ENCODE data around the gene FBN1.

The FBN1 gene

GRCh38 chr15:48388910-48389309 is 256.6 kb downstream of the FBN1 start:
- no peak for DNase-seq

GRCh38 chr15:48388016-48388851 is 257.3 kb downstream of the FBN1 start:
- no peak for DNase-seq

- no peak for DNase-seq
Measured at GRCh38 chr15:48385031-48385830, 260.3 kb downstream of the FBN1 start.

GRCh38 chr15:48384616-48385015 is 260.9 kb downstream of the FBN1 start:
- DNase-seq: no peak

GRCh38 chr15:48383031-48383430 is 262.5 kb downstream of the FBN1 start:
- no peak for DNase-seq

GRCh38 chr15:48381861-48382260 is 263.6 kb downstream of the FBN1 start:
- DNase-seq: no peak

GRCh38 chr15:48380198-48380597 is 265.3 kb downstream of the FBN1 start:
- DNase-seq: no peak

GRCh38 chr15:48375767-48376166 is 269.7 kb downstream of the FBN1 start:
- no peak for DNase-seq

GRCh38 chr15:48374472-48374871 is 271.0 kb downstream of the FBN1 start:
- no peak for DNase-seq

- no peak for DNase-seq
Measured at GRCh38 chr15:48373821-48374451, 271.6 kb downstream of the FBN1 start.

- DNase-seq: no peak
Measured at GRCh38 chr15:48371961-48372360, 273.5 kb downstream of the FBN1 start.

- DNase-seq: no peak
Measured at GRCh38 chr15:48371550-48371949, 274.0 kb downstream of the FBN1 start.

- DNase-seq: no peak
Measured at GRCh38 chr15:48370460-48370859, 275.0 kb downstream of the FBN1 start.

GRCh38 chr15:48367483-48367882 is 278.0 kb downstream of the FBN1 start:
- DNase-seq: no peak

GRCh38 chr15:48366584-48367312 is 278.8 kb downstream of the FBN1 start:
- DNase-seq: no peak

- DNase-seq: no peak
Measured at GRCh38 chr15:48365575-48365974, 279.9 kb downstream of the FBN1 start.

- DNase-seq: no peak
Measured at GRCh38 chr15:48363474-48363873, 282.0 kb downstream of the FBN1 start.

- no peak for DNase-seq
Measured at GRCh38 chr15:48361685-48362084, 283.8 kb downstream of the FBN1 start.

- no peak for DNase-seq
Measured at GRCh38 chr15:48360841-48361240, 284.7 kb downstream of the FBN1 start.
